ENCODE data around the gene PIMREG.

The PIMREG gene

DNA sequence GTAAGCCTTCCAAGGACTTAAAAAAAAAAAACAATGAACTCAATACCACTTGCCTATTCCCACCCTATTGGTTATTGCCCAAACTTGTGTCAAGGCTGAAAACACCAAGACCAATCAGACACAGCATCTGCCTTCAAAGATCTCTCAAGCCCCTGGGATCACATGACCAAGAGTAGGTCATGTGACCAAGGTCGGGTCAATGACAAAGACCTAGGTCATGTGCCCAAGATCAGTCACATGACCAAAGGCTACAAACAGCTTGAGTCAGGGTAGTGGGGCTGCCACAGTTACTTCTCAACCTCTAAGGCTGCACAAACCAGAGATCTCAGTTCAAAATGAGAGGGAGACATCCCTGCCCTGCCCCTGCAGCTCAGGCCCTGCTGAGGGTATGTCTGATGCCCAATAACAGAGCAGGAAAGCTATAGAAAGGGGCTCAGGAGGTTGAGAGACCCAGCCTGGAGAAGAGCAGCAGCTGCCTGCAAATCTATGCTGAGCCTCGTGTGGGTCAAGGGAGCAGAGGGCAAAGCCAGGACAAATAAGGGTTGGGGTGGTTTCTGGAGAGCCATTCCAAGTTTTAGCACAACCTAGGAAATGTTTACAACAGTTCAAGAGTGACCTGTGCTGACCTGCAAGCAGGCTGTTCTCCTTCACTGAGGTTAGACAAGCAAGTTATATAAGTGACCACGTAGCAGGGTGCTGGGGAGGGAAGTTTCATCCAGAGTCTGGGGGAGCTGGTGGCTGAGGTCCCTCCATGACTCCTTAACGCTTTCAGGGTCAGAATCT lies 48.8 kb downstream of the PIMREG start:
- no peak overlapping the region for H3K4me3 ChIP-seq (ENCODE audit: low read depth, low read length)
- TF ChIP-seq POLR2A (IDR thresholded peaks at IDR 0.05; ENCODE audit: extremely low read depth, insufficient read length) (no peak), MYC (IDR thresholded peaks at IDR 0.05; ENCODE audit: low read depth, low read length) (no peak)
- TF ChIP-seq, protein P1, sequence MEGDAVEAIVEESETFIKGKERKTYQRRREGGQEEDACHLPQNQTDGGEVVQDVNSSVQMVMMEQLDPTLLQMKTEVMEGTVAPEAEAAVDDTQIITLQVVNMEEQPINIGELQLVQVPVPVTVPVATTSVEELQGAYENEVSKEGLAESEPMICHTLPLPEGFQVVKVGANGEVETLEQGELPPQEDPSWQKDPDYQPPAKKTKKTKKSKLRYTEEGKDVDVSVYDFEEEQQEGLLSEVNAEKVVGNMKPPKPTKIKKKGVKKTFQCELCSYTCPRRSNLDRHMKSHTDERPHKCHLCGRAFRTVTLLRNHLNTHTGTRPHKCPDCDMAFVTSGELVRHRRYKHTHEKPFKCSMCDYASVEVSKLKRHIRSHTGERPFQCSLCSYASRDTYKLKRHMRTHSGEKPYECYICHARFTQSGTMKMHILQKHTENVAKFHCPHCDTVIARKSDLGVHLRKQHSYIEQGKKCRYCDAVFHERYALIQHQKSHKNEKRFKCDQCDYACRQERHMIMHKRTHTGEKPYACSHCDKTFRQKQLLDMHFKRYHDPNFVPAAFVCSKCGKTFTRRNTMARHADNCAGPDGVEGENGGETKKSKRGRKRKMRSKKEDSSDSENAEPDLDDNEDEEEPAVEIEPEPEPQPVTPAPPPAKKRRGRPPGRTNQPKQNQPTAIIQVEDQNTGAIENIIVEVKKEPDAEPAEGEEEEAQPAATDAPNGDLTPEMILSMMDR (IDR thresholded peaks at IDR 0.05; ENCODE audit: low read depth, low read length), result no peak

DNA sequence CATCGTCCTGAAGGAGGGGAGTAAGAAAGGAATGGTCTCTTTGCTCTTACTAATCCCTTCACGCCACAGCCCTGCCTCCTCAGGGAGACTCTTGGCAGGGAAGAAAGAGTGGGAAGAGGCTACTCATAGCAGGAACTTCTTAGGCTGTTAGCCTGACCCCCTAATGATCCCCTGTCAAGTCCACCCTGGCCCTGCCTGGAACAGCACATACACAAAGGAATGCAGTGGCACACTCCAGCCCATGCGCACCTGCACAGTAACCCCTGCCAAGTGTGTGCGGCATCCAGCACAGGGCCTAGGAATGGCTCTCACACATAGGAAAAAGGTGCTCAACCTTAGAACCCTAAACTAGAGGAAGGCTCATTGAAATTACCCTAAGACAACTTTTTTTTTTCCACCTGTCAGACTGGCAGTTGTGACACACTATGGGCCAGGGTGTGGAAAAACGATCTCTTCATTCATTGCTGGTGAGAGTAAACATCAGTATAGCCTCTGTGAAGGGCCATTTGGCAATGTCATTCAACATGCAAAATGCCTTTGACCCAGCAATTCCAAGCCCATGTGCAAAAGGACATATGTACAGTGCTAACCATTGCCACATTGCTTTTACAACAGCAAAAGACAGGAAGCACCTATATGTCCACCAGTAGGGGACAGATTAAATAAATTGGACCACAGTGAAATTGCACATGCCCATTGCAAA lies 50.1 kb downstream of the PIMREG start:
- no peak overlapping the region for H3K4me3 ChIP-seq (ENCODE audit: low read depth, low read length)
- TF ChIP-seq, protein P2, sequence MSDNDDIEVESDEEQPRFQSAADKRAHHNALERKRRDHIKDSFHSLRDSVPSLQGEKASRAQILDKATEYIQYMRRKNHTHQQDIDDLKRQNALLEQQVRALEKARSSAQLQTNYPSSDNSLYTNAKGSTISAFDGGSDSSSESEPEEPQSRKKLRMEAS (IDR thresholded peaks at IDR 0.05; ENCODE audit: low read depth, low read length), result no peak
- TF ChIP-seq, protein P1 (IDR thresholded peaks at IDR 0.05; ENCODE audit: low read depth, low read length), result no peak
- TF ChIP-seq MYC (IDR thresholded peaks at IDR 0.05; ENCODE audit: low read depth, low read length) (no peak), POLR2A (IDR thresholded peaks at IDR 0.05; ENCODE audit: extremely low read depth, insufficient read length) (no peak)
- DNase-seq (ENCODE audit: low read depth), result no peak

More for the DNA sequence above, 48.8 kb downstream of the PIMREG start:
- peak; percentile 11 for DNase-seq (ENCODE audit: low read depth)

DNA sequence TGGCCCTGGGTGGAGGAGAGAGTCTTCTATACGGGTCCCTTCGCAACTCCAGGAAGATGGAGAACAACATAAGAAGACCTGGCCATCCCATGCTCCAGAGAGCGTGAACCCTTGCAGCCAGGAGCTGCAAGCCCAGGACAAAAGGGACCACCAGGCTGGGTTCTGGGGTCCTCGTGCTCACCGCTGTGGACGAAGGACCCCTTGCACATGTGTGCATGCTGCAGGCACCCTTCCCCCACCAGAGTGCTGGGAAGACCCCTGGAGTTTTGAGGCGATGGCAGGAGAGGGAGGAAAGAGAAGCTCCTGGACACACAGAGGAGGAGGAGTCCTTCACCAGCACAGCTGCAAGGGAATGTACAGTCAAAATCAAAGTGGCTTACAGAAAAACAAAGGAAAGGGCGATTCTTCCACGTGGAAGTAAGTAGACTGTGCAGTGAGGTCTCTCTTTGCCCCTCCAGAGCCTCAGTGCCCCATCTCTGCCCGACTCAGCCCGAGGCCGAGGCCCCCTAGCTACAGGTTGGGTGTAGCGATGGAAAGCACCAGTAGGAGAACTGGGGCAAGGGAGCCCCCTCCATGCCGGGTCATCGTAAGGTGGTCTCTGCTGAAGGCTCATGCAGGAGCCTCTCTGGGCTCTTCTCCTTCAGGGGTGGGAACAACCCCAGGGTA lies 51.3 kb downstream of the PIMREG start:
- no peak for DNase-seq (ENCODE audit: low read depth)
- no peak overlapping the region for H3K4me3 ChIP-seq (ENCODE audit: low read depth, low read length)
- TF ChIP-seq, protein P2 (IDR thresholded peaks at IDR 0.05; ENCODE audit: low read depth, low read length), result no peak
- TF ChIP-seq MYC (IDR thresholded peaks at IDR 0.05; ENCODE audit: low read depth, low read length) (no peak), POLR2A (IDR thresholded peaks at IDR 0.05; ENCODE audit: extremely low read depth, insufficient read length) (no peak)
- TF ChIP-seq, protein P1 (IDR thresholded peaks at IDR 0.05; ENCODE audit: low read depth, low read length), result no peak

DNA sequence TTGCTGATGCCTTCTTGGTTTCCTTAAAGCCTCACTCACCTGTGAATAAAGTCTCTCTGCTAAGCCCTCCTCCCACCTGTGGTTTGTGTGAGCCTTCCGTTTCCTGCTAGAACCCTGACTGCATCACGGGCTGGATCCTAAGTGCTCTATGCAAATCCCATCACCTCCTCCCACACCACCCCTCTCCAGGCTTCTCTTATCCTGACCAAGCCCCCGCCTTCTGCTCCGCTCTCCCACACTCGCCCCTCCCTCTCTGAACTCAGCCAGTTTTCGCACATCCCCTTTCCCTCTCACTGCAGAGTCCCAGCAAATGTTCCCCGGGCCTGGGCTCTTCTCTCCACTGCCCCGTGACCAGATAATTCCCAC lies 51.8 kb downstream of the PIMREG start:
- TF ChIP-seq MYC (IDR thresholded peaks at IDR 0.05; ENCODE audit: low read depth, low read length), result no peak
- no peak for TF ChIP-seq POLR2A (IDR thresholded peaks at IDR 0.05; ENCODE audit: extremely low read depth, insufficient read length)
- TF ChIP-seq, protein P1 (IDR thresholded peaks at IDR 0.05; ENCODE audit: low read depth, low read length), result no peak
- TF ChIP-seq, protein P2 (IDR thresholded peaks at IDR 0.05; ENCODE audit: low read depth, low read length), result no peak
- H3K4me3 ChIP-seq (ENCODE audit: low read depth, low read length), result no peak overlapping the region
- DNase-seq (ENCODE audit: low read depth), result peak; percentile 52

DNA sequence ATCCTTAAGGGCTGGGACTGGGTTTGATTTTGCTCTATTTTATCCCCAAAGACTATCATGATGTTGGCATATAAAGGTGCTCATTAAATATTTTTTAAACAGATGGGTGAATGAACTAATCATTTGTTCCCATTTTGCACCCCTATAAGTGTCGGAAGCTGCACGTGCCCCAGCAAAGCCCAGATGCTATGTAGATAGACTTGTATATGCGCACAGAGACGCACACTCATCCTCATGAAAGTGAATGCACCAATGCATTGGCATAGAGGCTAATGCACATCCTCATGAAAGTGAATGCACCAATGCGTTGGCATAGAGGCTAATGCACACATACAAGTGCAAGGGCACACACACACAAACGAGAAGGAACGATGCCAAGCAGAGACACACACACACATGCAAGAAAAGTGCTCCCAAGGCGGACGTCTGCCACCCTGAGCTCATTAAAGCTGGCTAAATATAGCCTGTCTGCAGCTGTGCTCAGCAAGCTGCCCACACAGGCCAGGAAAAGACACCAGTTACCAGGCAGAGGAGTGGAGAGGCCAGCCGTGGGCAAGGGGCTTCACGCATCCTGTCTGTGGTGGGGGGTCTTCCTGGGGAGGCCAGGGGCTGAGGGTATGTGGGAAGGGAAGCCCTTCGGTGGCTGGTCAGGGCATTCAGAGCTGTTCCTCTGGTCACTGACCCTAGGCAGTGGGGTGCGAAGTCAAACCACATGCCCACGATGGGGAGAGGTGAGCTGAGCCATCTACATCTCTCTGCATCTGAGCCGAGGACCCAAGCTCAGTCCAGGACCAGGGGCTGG lies 52.6 kb downstream of the PIMREG start:
- H3K4me3 ChIP-seq (ENCODE audit: low read depth, low read length), result no peak overlapping the region
- peak; percentile 35 for DNase-seq (ENCODE audit: low read depth)
- TF ChIP-seq, protein P2 (IDR thresholded peaks at IDR 0.05; ENCODE audit: low read depth, low read length), result no peak
- TF ChIP-seq, protein P1 (IDR thresholded peaks at IDR 0.05; ENCODE audit: low read depth, low read length), result no peak
- TF ChIP-seq POLR2A (IDR thresholded peaks at IDR 0.05; ENCODE audit: extremely low read depth, insufficient read length), result no peak
- no peak for TF ChIP-seq MYC (IDR thresholded peaks at IDR 0.05; ENCODE audit: low read depth, low read length)

All from NB4 (cell line).